IPS-15b (cell line): ENCODE results near the gene SEPSECS.

Experiments
- H3K27me3 ChIP-seq: one replicate; pipeline ENCODE4 v1.6.1; 2013; ENCODE audit warnings: low read length; ENCODE audit not compliant: control insufficient read depth, insufficient read depth
- H3K36me3 ChIP-seq: one replicate; pipeline ENCODE4 v1.6.1; 2013; ENCODE audit warnings: low read length; ENCODE audit not compliant: control insufficient read depth, insufficient read depth
- H3K4me1 ChIP-seq: one replicate; pipeline ENCODE4 v1.6.1; 2013; ENCODE audit warnings: mild to moderate bottlenecking, low read length; ENCODE audit not compliant: control insufficient read depth, insufficient read depth
- H3K4me3 ChIP-seq: one replicate; pipeline ENCODE4 v1.5.1; 2013; ENCODE audit warnings: low read depth, low read length
- H3K9ac ChIP-seq: one replicate; pipeline ENCODE4 v1.6.1; 2013; ENCODE audit warnings: low read depth, mild to moderate bottlenecking, low read length
- H3K9me3 ChIP-seq: one replicate; pipeline ENCODE4 v1.6.1; 2013; ENCODE audit warnings: mild to moderate bottlenecking, low read length; ENCODE audit not compliant: control insufficient read depth, insufficient read depth

The SEPSECS gene

GRCh38 chr4:25106363-25107151 lies 53.7 kb downstream of the SEPSECS start:
- no peak overlapping the region for H3K9ac ChIP-seq
- H3K27me3 ChIP-seq = no peaks in the 10 kb centered on the region

GRCh38 chr4:25104591-25104990 lies 55.7 kb downstream of the SEPSECS start:
- Histone ChIP-seq H3K36me3 (no peaks in the 10 kb centered on the region), H3K4me3 (no peak overlapping the region), H3K9ac (no peak overlapping the region), H3K9me3 (no peaks in the 10 kb centered on the region), H3K4me1 (no peaks in the 10 kb centered on the region), H3K27me3 (no peaks in the 10 kb centered on the region)

More at GRCh38 chr4:25106363-25107151, 53.7 kb downstream of the SEPSECS start:
- H3K4me3 ChIP-seq = no peak overlapping the region
- H3K36me3 ChIP-seq = no peaks in the 10 kb centered on the region
- no peaks in the 10 kb centered on the region for H3K9me3 ChIP-seq
- no peaks in the 10 kb centered on the region for H3K4me1 ChIP-seq

- Histone ChIP-seq H3K36me3 (no peaks in the 10 kb centered on the region), H3K9ac (no peak overlapping the region), H3K9me3 (no peaks in the 10 kb centered on the region), H3K4me1 (no peaks in the 10 kb centered on the region), H3K4me3 (no peak overlapping the region), H3K27me3 (no peaks in the 10 kb centered on the region)
Observed at GRCh38 chr4:25103418-25103817, 56.8 kb downstream of the SEPSECS start.

GRCh38 chr4:25101836-25102235 lies 58.4 kb downstream of the SEPSECS start:
- Histone ChIP-seq H3K9ac (no peak overlapping the region), H3K36me3 (no peaks in the 10 kb centered on the region), H3K9me3 (no peaks in the 10 kb centered on the region), H3K27me3 (no peaks in the 10 kb centered on the region), H3K4me1 (no peaks in the 10 kb centered on the region), H3K4me3 (no peak overlapping the region)

GRCh38 chr4:25100710-25101109 lies 59.5 kb downstream of the SEPSECS start:
- Histone ChIP-seq H3K9ac (no peak overlapping the region), H3K9me3 (no peaks in the 10 kb centered on the region), H3K36me3 (no peaks in the 10 kb centered on the region), H3K27me3 (no peaks in the 10 kb centered on the region), H3K4me1 (peaks cover 2% of the 10 kb centered on the region), H3K4me3 (no peak overlapping the region)

GRCh38 chr4:25100021-25100555 lies 60.2 kb downstream of the SEPSECS start:
- no peak overlapping the region for H3K4me3 ChIP-seq
- H3K27me3 ChIP-seq = no peaks in the 10 kb centered on the region
- H3K4me1 ChIP-seq = peaks cover 2% of the 10 kb centered on the region
- no peaks in the 10 kb centered on the region for H3K9me3 ChIP-seq
- H3K9ac ChIP-seq = no peak overlapping the region
- H3K36me3 ChIP-seq = no peaks in the 10 kb centered on the region

GRCh38 chr4:25098964-25099891 lies 61.0 kb downstream of the SEPSECS start:
- H3K36me3 ChIP-seq = no peaks in the 10 kb centered on the region
- no peak overlapping the region for H3K4me3 ChIP-seq
- no peaks in the 10 kb centered on the region for H3K9me3 ChIP-seq
- H3K27me3 ChIP-seq = no peaks in the 10 kb centered on the region
- H3K4me1 ChIP-seq = peaks cover 2% of the 10 kb centered on the region
- H3K9ac ChIP-seq = no peak overlapping the region

GRCh38 chr4:25096981-25097443 lies 63.2 kb downstream of the SEPSECS start:
- H3K27me3 ChIP-seq = no peaks in the 10 kb centered on the region
- H3K9ac ChIP-seq = no peak overlapping the region
- no peaks in the 10 kb centered on the region for H3K36me3 ChIP-seq
- peaks cover 2% of the 10 kb centered on the region for H3K4me1 ChIP-seq
- H3K9me3 ChIP-seq = no peaks in the 10 kb centered on the region
- H3K4me3 ChIP-seq = no peak overlapping the region

GRCh38 chr4:25096251-25096980 lies 63.8 kb downstream of the SEPSECS start:
- Histone ChIP-seq H3K36me3 (no peaks in the 10 kb centered on the region), H3K4me3 (no peak overlapping the region), H3K4me1 (peaks cover 2% of the 10 kb centered on the region), H3K27me3 (no peaks in the 10 kb centered on the region), H3K9me3 (no peaks in the 10 kb centered on the region), H3K9ac (no peak overlapping the region)

- H3K36me3 ChIP-seq = no peaks in the 10 kb centered on the region
- no peak overlapping the region for H3K4me3 ChIP-seq
- no peak overlapping the region for H3K9ac ChIP-seq
- no peaks in the 10 kb centered on the region for H3K9me3 ChIP-seq
- H3K27me3 ChIP-seq = no peaks in the 10 kb centered on the region
- peaks cover 2% of the 10 kb centered on the region for H3K4me1 ChIP-seq
Observed at GRCh38 chr4:25095837-25096236, 64.4 kb downstream of the SEPSECS start.

GRCh38 chr4:25092139-25092538 lies 68.1 kb downstream of the SEPSECS start:
- H3K4me1 ChIP-seq = peaks cover 3% of the 10 kb centered on the region
- H3K9ac ChIP-seq = no peak overlapping the region
- H3K4me3 ChIP-seq = no peak overlapping the region
- no peaks in the 10 kb centered on the region for H3K36me3 ChIP-seq
- H3K27me3 ChIP-seq = peaks cover 12% of the 10 kb centered on the region
- H3K9me3 ChIP-seq = no peaks in the 10 kb centered on the region
